OCI-LY7 (cell line): ENCODE results near the gene MIOX. TPM values are rescaled to one million over a fixed set of nuclear protein-coding genes. Genes with fewer than 3 reads are reported as not detected.

ENCODE experiments used
- BruUV-seq: library from RNA; stranded (reverse); fragments of 400-500 nt; replicated peaks from 2 replicates; lab custom pipeline; 2021; lab: Mats Ljungman, UMichigan
- CTCF ChIA-PET: fragments of 300-600 bp; sonication (Branson Sonifier 250); formaldehyde crosslinking; loops from one replicate; lab custom pipeline; 2022; ENCODE audit warnings: antibody characterized with exemption; ENCODE audit not compliant: unreplicated experiment; lab: Charles Lee
- POLR2A ChIA-PET: fragments of 300-600 bp; sonication (Branson Sonifier 250); formaldehyde crosslinking; loops from one replicate; lab custom pipeline; 2022; ENCODE audit warnings: antibody characterized with exemption; lab: Charles Lee
- DNase-seq: peaks from one replicate; pipeline ENCODE4 v3.0.0-alpha.2; 2015; ENCODE audit warnings: low spot score
- H2AFZ ChIP-seq: fragments of 200-600 bp; sonication (generic), shearing (Covaris generic); 2 replicates; pipeline ENCODE4 v1.6.1; 2014; ENCODE audit warnings: mild to moderate bottlenecking, antibody characterized with exemption, low read length, moderate library complexity
- H3K27ac ChIP-seq: fragments of 200-600 bp; sonication (generic); 2 replicates; pipeline ENCODE4 v1.5.1; 2014; ENCODE audit warnings: mixed run types, low read depth, mild to moderate bottlenecking, moderate library complexity, low read length, inconsistent platforms; ENCODE audit not compliant: poor library complexity, severe bottlenecking
- H3K36me3 ChIP-seq: fragments of 200-600 bp; sonication (generic); 2 replicates; pipeline ENCODE4 v1.6.1; 2014; ENCODE audit warnings: mild to moderate bottlenecking, antibody characterized with exemption, low read length, moderate library complexity, mixed read lengths; ENCODE audit not compliant: insufficient read depth
- H3K4me1 ChIP-seq: fragments of 200-600 bp; sonication (generic); 2 replicates; pipeline ENCODE4 v1.5.1; 2014; ENCODE audit warnings: mild to moderate bottlenecking, low read length; ENCODE audit not compliant: insufficient read depth, poor library complexity, severe bottlenecking
- H3K4me2 ChIP-seq: fragments of 200-600 bp; sonication (generic); 2 replicates; pipeline ENCODE4 v1.6.1; 2014; ENCODE audit warnings: mild to moderate bottlenecking, low read length
- H3K4me3 ChIP-seq: fragments of 200-600 bp; sonication (generic); 2 replicates; pipeline ENCODE4 v1.5.1; 2014; ENCODE audit warnings: mild to moderate bottlenecking, low read depth, low read length; ENCODE audit not compliant: poor library complexity, severe bottlenecking
- H3K79me2 ChIP-seq: fragments of 200-600 bp; sonication (generic); 2 replicates; pipeline ENCODE4 v1.6.1; 2016; ENCODE audit warnings: low read depth, mild to moderate bottlenecking, low read length, moderate library complexity, mixed read lengths; ENCODE audit not compliant: insufficient read depth
- H3K9me2 ChIP-seq: fragments of 200-600 bp; sonication (generic); 2 replicates; pipeline ENCODE4 v1.6.1; 2016; ENCODE audit warnings: mild to moderate bottlenecking, low read length, mixed read lengths; ENCODE audit not compliant: insufficient read depth
- H3K9me3 ChIP-seq: fragments of 200-600 bp; sonication (generic); 2 replicates; pipeline ENCODE4 v1.6.1; 2014; ENCODE audit warnings: mild to moderate bottlenecking, mixed run types, low read length, mixed read lengths
- H4K20me1 ChIP-seq: fragments of 200-600 bp; sonication (generic); 2 replicates; pipeline ENCODE4 v1.6.1; 2014; ENCODE audit warnings: mild to moderate bottlenecking, antibody characterized with exemption, low read length, moderate library complexity, mixed read lengths; ENCODE audit not compliant: insufficient read depth
- CTCF ChIP-seq: fragments of 200-600 bp; sonication (generic); conservative IDR thresholded peaks from 2 replicates; pipeline ENCODE4 v1.5.1; 2014; ENCODE audit warnings: mild to moderate bottlenecking, antibody characterized with exemption, low read length, moderate library complexity, mixed read lengths
- EZH2phosphoT487 ChIP-seq: fragments of 200-600 bp; sonication (generic); IDR thresholded peaks from 2 replicates; pipeline ENCODE4 v1.6.1; 2018; ENCODE audit warnings: low read depth, borderline replicate concordance, mild to moderate bottlenecking, mixed run types, antibody characterized with exemption, low read length, moderate library complexity, mixed read lengths
- intact Hi-C: fragments of 100-400 bp; cut with micrococcal nuclease; formaldehyde crosslinking; loops from one replicate; pipeline ENCODE4 v1.10.0; 2022; ENCODE audit not compliant: unreplicated experiment
- total RNA-seq, 2 experiments: library from RNA; depleted of rRNA in 1 of 2; stranded (reverse); fragments of >200 nt in 1 of 2; shearing (Covaris generic) in 1 of 2; gene quantifications; 2 replicates each; pipeline ENCODE4 v1.2.3, GENCODE V29; 2014 to 2022

MIOX gene
- total RNA-seq, 2 experiments from 2014 or later, result 0.53 TPM; not detected in 1

DNA sequence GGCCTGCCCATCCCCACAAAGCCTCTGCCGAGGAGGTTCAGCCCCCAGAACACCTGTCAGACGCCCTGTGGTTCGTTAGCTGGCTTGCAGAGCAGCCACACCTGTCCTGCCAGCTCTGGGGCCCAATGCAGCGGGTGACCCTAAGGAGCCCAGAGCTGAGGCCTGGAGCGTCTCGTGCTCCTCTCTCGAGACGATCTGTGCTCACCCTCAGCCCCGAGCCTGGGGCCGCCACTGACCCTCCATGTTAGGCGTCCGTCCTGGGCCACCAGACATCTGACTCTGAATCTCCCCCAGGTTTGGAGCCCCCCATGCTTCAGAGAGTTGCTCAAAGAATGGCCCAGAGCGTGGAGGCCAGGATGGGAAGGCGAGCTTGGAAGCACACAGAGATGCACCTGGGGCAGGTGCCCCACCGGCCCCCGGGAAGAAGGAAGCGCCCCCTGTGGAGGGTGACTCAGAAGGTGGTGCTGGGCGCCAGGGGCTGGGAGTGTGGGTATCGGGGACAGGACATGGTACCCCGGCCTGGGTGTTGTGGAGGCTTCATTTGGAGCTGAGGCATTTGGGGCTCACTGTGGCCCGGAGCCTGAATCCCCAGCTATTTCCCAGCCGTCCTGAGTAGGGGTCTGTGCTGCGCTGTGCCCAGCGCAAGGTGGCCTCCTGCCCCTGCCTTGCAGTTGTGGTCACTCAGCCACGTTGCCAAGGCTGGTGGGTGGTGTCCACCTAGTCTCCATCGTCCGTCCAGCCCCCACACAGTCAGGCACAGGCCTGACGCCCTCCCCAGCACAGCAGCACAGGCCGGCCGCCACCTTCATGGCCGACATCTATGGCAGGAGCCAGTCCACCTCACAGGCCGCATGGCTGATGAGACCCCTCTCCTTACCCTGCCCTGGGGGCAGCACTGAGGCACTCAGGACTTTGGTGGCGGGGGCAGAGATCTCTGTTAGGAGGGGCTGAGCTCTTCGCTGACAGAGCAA, 48.1 kb upstream of the MIOX start:
- DNase-seq, result no peak
- CTCF ChIA-PET, result interaction anchor here (0.6 kb wide), 1 partner anchor 12 kb away, joined by 3 read pairs; no protein-coding TSS in a partner anchor
- no peaks in the 10 kb centered on the region for H3K4me1 ChIP-seq
- peaks cover 63% of the 10 kb centered on the region for H3K36me3 ChIP-seq
- no peak overlapping the region for H2AFZ ChIP-seq
- H3K4me2 ChIP-seq, result no peak overlapping the region
- no peaks in the 10 kb centered on the region for H4K20me1 ChIP-seq
- intact Hi-C loops, result no loop called here
- TF ChIP-seq CTCF (no peak), EZH2phosphoT487 (no peak)
- no peaks in the 10 kb centered on the region for H3K79me2 ChIP-seq
- POLR2A ChIA-PET, result no interaction called here
- no peak overlapping the region for H3K27ac ChIP-seq
- no peaks in the 10 kb centered on the region for H3K9me3 ChIP-seq
- BruUV-seq, result no TSS peak
- no peaks in the 10 kb centered on the region for H3K9me2 ChIP-seq
- H3K4me3 ChIP-seq, result no peak overlapping the region

DNA sequence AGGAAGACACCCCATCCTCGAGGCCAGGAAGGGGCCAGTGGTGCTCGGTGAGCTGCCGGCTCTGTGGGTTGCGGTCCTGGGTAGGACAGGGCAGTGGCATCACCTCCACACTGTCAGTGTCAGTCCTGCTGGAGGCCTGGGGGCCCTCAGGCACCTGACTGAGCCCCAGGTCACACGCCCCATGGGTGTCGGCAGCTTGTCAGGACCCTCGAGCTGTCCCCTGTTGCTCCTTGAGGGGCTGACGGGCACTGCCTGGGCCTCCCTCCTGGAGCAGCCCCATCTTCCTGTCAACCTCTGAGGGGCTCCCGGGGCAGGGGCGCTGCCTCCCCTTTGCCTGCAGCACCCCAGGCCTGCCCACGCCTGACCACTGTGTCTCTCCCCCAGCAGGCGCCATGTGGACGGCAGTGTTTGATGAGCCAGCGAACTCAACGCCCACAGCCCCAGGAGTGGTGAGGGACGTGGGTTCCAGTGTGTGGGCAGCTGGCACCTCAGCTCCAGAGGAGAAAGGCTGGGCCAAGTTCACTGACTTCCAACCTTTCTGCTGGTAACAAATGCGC, 47.3 kb upstream of the MIOX start:
- ChIA-PET POLR2A (no interaction called here), CTCF (interaction anchor here (0.6 kb wide), 1 partner anchor 11 kb away, joined by 3 read pairs; no protein-coding TSS in a partner anchor)
- BruUV-seq, result no TSS peak
- no peaks in the 10 kb centered on the region for H3K9me2 ChIP-seq
- no peak overlapping the region for H3K27ac ChIP-seq
- intact Hi-C loops, result no loop called here
- H3K9me3 ChIP-seq, result no peaks in the 10 kb centered on the region
- H3K4me2 ChIP-seq, result no peak overlapping the region
- H2AFZ ChIP-seq, result no peak overlapping the region
- DNase-seq, result no peak
- TF ChIP-seq EZH2phosphoT487 (no peak), CTCF (no peak)
- no peak overlapping the region for H3K4me3 ChIP-seq
- H3K4me1 ChIP-seq, result peaks cover under 1% of the 10 kb centered on the region
- H4K20me1 ChIP-seq, result no peaks in the 10 kb centered on the region
- peaks cover 69% of the 10 kb centered on the region for H3K36me3 ChIP-seq
- no peaks in the 10 kb centered on the region for H3K79me2 ChIP-seq
